Testis (tissue), 2 donors: ENCODE results near the gene SPAG4.

Experiments used
- CTCF ChIP-seq, 3 experiments: fragments of 450-650 bp in 2 of 3; fragments of 200-600 bp in 1 of 3; sonication (generic) in 1 of 3; IDR thresholded peaks; one replicate each; pipeline ENCODE4 v1.5.1; 2016 to 2019; ENCODE audit warnings: antibody characterized with exemption in 3 of 3, mild to moderate bottlenecking in 2 of 3, moderate library complexity in 1 of 3
- POLR2A ChIP-seq: fragments of 450-650 bp; IDR thresholded peaks from one replicate; pipeline ENCODE4 v1.6.1; 2017; ENCODE audit warnings: antibody characterized with exemption, mild to moderate bottlenecking, moderate library complexity

- TF ChIP-seq CTCF (IDR thresholded peaks at IDR 0.05) (no peak), POLR2A (no peak)
Observed at GRCh38 chr20:35592339-35592974, 23.2 kb upstream of the SPAG4 start.
